ENCODE data around the gene CDR2L.
"Not testable (repeated sequence)": the region's sequence is repeated elsewhere in the genome, so short reads cannot be mapped to it uniquely, and the experiment has no call there.

CDR2L gene

DNA sequence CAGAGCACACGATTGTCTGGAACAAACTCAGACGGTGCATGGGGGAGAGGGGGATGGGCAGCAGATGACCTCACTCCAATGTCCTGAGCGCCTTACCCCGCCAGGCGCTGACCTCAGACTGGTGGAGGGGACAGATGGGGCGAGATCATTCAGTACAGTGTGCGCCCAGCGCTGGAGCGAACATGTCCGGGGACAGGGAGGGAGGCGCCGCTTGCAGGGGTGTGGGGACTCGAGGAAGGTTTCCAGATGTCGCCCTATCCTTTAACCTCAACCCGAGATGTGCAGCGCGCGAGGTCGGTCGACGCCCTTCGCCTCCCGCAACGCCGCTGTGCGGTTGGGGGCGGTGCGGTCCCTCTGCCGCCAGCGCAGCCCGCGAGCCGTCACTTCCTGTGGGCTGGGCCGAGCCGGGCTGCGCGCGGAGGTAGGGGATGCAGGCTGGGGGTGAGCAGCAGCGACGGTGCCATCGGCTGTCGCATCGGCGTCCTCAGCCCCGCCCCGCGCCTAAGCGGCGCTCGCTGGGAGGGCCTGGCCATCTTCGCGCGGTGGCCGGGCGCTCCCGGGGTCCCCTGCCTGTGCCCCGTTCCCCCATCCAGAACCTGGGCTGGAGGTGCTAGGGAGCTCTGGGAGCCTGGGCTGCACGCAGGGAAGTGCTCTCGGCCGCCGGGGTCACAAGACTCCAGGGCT is 5.3 kb upstream of the CDR2L start:
- peak overlapping the region; percentile 65 for H3K4me3 ChIP-seq (ENCODE audit: low read depth, low read length)
- DNase-seq (ENCODE audit: low read depth): peak; percentile 56
- no peak for TF ChIP-seq CTCF (IDR thresholded peaks at IDR 0.05; ENCODE audit: insufficient read depth, low read depth, low read length, missing control alignments)

- H3K4me3 ChIP-seq (ENCODE audit: low read depth, low read length): peak overlapping the region; percentile 65
Measured at GRCh38 chr17:74982663-74983313, 4.6 kb upstream of the CDR2L start.

DNA sequence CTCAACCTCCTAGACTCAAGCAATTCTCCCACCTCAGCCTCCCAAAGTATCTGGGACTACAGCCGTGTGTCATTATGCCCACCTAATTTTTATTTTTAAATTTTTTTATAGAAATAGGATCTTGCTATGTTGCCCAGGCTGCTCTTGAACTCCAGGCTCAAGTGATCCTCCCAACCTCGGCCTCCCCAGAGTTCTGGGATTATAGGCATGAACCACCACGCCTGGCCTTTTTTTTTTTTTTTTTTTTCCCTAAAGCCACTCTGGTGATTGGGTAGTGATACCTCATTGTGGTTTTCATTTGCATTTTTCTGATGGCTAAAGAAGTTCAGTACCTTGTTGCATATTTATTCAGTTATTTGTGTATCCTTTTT is 1.2 kb upstream of the CDR2L start:
- H3K4me3 ChIP-seq (ENCODE audit: low read depth, low read length): no peak overlapping the region
- no peak for TF ChIP-seq CTCF (IDR thresholded peaks at IDR 0.05; ENCODE audit: insufficient read depth, low read depth, low read length, missing control alignments)
- no peak for DNase-seq (ENCODE audit: low read depth)

More at GRCh38 chr17:74982663-74983313, 4.6 kb upstream of the CDR2L start:
- not testable (repeated sequence) for DNase-seq (ENCODE audit: low read depth)

DNA sequence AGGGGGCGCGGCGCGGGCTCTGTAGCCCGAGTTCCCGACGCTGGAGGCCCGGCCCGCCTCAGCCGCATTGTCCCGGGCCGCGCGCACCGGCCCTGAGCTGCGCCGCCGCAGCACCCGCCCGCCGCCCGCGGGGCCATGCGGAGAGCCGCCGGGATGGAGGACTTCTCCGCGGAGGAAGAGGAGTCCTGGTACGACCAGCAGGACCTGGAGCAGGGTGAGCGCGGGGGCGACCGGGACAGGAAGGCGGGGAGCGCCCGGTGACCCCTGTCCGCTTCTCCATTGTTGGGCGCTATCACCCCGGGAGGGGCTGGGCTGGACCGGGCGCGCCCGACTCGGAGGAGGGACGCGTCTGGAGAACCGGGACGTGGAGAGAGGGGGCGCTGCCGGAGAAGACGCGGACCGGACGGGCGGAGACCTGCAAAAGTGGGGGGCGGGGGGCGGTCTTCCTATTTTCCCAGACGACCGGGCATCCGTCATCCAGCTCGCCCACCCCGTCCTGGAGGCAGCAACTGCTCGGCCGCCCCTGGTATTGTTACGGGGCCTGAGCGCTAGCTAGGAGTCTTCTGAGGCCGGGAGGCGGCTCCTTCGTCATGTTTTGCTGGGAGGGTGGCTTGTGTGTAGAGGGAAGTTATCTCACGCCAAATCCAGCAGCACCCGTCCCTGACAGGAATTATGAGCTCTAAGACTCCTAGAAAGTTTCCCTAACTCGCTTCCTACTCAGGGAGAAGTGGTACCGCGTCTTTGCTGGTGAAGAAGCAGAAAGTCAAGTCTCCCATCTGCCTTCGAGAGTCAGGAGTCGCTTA is 678 bp downstream of the CDR2L start:
- DNase-seq (ENCODE audit: low read depth): no peak
- no peak for TF ChIP-seq CTCF (IDR thresholded peaks at IDR 0.05; ENCODE audit: insufficient read depth, low read depth, low read length, missing control alignments)
- H3K4me3 ChIP-seq (ENCODE audit: low read depth, low read length): peak overlapping the region; percentile 27; the same call in 1 of the 2 replicates

- H3K4me3 ChIP-seq (ENCODE audit: low read depth, low read length): no peak overlapping the region
- TF ChIP-seq CTCF (IDR thresholded peaks at IDR 0.05; ENCODE audit: insufficient read depth, low read depth, low read length, missing control alignments): no peak
- no peak for DNase-seq (ENCODE audit: low read depth)
Measured at GRCh38 chr17:74990581-74991105, 3.2 kb downstream of the CDR2L start.

DNA sequence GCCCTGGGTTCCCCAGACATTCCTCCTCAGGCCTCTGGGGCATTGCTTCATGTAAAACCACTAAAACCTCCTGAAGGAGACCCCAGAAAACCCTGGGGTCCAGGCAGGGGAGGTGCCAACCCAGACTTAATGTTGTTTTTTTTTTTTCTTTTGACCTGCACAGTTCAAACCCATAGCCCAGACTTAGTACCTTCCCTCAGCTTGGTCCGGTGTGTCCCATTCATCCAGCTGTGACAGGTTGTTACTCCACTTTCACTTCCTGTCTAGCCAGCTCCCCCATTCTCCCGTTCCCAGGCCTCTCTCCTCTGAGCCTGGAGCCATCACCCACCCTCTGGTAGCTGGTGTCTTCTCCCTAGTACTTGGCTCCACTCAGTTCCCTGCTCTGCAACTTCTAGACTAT is 4.8 kb downstream of the CDR2L start:
- TF ChIP-seq CTCF (IDR thresholded peaks at IDR 0.05; ENCODE audit: insufficient read depth, low read depth, low read length, missing control alignments): no peak
- DNase-seq (ENCODE audit: low read depth): no peak
- no peak overlapping the region for H3K4me3 ChIP-seq (ENCODE audit: low read depth, low read length)

GRCh38 chr17:74994440-74994839 is 7.0 kb downstream of the CDR2L start:
- no peak overlapping the region for H3K4me3 ChIP-seq (ENCODE audit: low read depth, low read length)
- no peak for DNase-seq (ENCODE audit: low read depth)
- TF ChIP-seq CTCF (IDR thresholded peaks at IDR 0.05; ENCODE audit: insufficient read depth, low read depth, low read length, missing control alignments): no peak
